Cerebellar nuclear complex (tissue), 1 donor: ENCODE data around the gene APEX1.
"Not testable (repeated sequence)": the region's sequence is repeated elsewhere in the genome, so short reads cannot be mapped to it uniquely, and the experiment has no call there.

Experiments used
- DNase-seq, 2 experiments: peaks; one replicate each; lab custom pipeline; 2025; lab: John Stamatoyannopoulos, UW

APEX1 gene

DNA sequence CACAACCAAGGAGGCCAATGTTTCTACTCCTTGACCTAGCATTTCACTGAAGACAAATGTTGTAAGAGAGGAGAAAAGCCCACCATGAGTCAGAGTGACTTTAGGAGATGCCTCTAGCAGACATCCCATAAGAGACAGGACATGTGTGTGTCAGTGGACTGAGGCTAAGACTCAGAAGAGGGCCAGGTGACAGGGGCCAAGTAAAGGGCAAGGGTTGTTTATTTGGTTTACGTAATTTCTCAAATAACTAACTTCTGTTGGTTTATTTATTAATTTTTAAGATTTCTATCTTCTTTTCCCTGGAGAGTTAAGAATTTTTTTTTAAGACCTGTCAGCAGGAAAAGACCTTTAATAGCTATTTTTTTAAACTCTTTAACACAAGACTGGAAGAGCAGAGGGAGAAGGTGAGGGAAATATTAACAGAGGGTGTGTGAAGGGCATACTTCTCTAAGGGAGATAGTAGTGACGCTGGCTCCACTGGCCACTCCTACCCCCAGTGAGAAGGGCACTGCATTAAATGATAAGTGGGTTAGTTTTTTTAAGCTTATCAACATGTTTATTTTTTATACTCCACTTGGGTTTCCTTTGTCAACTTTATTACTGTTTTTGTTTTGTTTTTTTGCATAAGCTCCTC, 17.6 kb downstream of the APEX1 start:
- no peak for DNase-seq

DNA sequence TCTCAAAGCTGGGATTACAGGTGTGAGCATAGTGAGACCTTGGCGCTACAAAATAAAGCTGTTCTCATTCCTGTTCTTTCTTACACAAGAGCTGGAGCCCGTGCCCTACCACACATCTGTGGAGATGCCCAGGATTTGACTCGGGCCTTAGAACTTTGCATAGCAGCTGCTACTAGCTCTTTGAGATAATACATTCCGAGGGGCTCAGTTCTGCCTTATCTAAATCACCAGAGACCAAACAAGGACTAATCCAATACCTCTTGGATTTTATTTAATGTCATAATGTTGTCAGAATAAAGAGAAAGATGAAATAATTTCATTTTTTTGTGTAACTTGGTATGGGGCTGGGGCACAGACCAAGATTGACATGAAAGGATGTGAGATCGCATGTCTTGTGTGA, 21.8 kb downstream of the APEX1 start:
- DNase-seq = no peak

DNA sequence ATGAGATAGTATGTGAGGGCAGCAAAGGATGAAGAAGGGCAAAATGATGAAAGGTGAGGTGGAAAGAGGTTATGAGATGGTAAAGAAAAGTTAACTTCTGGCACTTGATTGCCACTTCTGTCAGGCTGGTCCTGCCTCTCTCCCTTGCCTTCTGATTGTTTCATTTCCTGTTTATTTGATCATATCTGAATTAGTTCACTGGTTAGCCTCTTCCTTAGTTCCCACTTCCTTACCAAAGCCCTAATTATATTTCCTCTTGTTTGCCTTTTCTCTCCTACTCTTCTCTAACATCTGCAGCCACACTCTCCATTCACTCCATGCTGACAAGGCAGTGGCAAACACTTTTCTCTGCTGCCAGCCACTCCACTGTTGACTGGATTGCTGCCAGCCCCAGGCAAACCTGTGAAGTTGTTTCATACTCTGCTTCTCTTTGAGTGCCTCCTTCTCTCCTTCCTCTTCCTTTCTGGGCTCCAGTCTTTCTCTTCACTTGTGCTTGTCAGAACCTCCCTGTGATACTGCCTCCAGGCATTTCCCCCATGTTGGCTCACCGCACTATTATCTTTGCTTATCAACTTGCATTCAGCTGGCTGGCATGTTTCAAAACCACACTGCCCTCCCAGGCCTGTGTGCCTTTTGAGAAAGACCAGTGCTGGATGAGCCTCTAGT, 22.3 kb downstream of the APEX1 start:
- no peak for DNase-seq

DNA sequence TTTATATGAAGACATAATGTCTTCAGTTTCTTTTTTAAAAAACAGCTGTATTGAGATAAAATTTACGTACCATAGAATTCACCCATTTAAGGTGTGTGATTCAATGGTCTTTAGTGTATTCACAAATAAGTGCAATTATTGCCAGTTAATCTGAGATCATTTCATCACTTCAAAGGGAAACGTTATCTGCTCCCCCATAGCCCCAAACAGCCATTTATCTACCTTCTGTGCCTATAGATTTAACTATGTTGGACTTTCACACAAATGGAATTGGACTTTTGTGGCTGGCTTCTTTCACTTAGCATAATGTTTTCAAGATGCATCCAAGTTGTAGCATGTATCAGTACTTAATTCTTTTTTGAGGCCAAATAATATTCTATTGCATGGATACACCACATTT, 23.9 kb downstream of the APEX1 start:
- no peak for DNase-seq

DNA sequence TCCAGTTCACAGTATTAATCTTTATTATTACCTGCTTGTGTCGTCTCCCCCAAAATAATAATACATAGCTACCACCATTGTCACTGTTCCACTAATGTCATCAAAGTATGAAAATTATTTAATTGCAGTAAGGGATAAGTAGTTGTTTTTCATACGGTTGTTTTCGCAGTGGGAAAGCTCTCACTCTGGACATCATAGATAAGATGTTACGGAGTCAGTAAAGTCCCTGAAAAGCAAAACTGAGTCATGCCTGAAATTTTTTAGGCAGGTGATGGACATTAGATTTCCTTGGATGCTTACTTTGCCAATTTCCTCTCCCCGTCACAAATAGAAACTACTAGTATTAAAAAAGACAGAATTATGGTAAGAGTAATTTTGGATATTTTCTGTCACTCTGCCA, 27.4 kb downstream of the APEX1 start:
- no peak for DNase-seq

DNA sequence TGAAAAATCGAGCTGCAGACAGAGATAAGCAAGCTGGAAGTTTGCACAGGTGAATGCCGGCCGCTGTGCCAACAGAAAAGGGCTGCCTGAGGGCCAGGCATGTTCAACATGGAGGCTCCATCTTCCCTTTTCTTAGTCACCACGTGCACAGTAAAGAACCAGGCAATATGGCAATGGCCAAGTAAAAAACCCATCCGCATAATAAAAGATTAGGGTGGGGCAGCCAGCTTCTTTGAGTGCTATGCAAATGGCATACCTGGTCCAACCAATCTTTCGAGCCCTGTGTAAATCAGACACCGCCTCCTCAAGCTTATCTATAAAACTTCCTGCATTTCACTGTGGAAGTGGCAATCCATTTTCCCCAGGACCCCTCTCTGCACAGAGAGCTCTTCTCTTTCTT, 30.9 kb downstream of the APEX1 start:
- no peak for DNase-seq

DNA sequence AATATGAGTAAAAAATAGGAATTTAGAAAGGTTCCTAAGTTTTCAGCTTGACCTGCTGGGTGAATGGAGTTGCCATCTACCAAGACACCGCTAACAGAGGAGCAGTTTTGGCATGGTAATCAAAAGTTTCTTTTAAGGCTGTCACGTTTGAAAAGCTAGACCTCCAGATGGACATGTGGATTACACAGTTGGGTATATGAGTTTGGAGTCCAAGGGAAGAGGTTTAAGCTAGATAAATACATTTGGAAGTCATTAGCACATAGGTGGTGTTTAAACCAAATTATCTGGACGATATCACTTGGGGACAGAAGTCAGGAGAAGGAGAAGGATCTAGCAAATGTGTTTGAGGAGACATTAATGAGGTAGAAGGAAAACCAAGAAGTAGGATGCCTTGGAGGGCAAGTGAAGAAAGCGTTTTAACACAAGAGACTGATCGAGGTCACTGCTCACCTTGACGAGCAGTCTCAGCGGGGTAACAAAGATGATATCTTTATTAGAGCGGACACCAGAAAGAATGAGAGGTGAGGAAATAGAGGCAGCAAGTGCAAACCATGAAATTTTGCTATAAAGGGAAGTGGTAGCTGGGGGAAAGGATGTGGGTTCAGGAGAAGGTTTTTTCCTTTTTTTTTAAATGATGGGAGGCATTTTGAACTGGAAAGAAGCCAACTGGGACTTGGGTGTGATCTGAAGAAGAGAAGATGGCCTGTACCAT, 31.8 kb downstream of the APEX1 start:
- no peak for DNase-seq

DNA sequence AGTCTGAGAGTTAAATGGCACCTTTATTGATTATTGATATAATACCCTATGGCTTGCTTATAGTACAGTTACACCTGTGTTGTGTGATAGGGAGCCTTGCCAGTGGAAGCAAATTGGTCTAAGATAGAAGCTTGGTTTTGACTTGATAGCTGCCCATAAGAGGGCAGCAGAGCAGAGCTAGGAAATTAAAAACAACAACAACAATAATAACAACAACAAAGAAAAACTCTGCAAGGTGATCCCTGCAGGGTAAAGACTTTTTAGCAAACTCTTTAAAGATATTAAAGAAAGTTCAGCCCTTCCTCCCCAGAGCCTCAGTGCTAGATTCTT, 32.3 kb downstream of the APEX1 start:
- no peak for DNase-seq

DNA sequence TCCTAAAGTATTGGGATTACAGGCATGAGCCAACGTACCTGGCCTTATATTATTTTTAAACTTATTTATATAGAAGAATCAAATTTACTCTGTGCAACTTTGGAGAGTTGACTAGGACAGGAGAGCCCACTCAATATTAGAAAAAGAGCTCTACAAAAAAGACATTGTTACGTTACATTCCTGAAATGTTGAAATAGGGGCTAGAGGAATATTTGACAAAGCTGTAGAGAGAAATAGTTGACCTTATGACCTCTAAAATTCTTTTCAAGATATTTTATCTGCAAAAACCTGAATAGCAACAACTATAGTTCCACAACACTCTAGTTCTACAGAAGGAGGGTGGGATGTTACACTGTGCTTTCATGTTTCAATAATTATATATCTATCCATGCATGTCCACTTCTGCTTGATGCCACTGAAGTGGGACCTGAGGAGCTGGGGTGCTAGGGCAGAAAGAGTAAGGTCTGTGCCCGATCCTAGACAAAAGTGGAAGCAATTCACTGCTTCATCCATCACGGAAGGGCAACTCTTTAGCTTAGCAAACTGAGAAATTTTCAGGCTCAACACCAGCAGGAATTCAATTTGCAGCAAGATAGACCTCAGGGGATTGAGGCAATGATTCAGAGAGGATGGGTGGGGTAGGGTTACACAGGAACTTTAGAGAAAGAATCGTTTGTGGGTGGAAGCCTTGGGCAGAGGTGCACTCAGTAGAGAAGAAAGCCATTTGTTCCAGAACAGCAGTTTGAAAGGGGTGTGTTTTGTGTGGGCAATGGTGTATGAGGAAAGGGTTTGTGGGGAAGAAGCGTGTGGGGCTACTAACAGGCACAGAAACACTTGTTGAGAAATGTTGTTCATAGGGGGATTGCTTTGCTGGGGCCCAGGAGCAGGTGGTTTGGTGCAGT, 34.3 kb downstream of the APEX1 start:
- no peak for DNase-seq

DNA sequence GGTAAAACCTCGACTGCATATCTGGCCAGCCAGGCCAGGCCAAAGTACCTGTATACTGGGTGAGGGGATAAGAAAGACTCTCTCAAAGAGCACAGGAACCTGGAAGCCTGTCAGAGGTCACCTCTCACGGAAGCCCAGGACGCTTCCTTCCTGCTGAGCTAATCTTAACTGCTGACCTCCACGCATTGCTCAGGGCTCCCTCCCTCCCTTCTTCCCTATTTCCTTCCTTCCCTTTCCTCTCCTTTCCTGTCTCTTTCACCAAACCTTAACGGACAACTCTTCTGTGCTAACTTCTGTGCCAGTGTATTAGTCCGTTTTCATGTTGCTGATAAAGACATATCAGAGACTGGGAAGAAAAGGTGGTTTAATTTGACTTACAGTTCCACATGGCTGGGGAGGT, 35.5 kb downstream of the APEX1 start:
- DNase-seq = no peak

DNA sequence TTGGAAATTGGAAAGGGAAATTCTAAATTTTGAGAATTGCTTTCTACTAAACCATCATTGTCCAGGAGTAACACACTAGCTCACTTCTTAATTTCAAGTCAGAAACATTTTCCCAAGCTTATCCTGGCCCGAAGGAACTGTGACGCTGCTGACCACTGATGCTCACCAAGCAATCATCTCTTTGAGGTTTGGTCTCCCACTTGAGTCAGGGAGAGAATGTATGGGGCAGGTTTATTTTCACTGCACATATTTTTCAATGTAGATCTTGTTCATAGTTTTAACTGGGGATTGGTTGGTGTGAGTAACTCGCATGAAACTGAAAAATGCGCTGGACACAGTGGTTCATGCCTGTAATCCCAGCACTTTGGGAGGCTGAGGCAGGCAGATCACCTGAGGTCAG, 37.5 kb downstream of the APEX1 start:
- no peak for DNase-seq

DNA sequence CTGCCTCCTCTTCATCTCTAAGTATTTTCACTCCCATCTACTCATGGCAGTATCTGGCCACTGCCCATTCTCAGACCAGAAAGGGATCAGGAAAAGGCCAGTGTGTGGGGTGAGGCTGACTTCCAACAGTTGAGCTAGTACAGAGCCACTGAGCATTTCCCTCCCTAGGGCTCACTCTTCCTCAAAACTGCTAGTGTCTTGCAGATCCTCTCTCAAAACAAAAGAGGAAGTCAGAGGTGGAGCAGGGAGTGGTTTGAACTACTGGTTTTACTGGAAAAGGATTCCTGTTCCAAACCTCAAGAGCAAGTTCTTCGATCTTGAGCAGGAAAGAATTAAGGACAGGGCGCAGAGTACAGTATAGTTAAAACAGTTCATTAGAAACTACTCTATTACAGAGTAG, 38.6 kb downstream of the APEX1 start:
- DNase-seq = no peak

DNA sequence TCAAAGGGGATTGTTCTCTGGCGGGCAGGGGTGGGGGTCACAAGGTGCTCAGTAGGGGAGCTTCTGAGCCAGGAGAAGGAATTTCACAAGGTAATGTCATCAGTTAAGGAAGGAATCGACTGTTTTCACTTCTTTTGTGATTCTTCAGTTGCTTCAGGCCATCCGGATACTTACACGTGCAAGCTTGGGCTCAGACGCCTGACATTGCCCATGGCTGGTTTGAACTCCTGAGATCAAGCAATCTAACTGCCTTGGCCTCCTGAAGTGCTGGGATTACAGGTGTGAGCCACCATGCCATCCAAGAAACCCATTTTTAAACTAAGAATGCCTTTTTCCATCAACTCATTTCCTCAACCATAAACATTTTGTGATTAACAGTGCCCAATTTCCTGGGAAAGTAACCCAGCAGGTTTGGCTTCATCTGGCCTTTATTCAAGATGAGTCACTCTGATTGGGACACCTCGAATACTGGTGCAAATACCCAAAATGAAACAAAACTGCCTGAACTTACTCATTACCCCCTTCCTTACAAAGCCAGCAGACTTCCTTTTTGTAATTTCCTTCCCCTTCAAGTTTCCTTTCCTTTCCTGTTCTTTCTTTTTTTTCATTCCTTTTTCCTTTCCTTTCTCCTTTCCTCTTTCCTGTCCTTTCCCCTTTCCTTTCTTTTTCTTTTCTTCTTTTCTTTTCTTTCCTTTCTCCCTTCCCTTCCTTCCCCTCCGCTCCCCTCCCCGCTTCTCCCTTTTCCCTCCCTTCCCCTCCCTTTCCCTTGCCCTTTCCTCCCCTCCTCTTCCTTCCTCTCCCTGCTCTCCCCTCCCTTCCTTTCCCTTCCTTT, 40.1 kb downstream of the APEX1 start:
- no peak for DNase-seq

DNA sequence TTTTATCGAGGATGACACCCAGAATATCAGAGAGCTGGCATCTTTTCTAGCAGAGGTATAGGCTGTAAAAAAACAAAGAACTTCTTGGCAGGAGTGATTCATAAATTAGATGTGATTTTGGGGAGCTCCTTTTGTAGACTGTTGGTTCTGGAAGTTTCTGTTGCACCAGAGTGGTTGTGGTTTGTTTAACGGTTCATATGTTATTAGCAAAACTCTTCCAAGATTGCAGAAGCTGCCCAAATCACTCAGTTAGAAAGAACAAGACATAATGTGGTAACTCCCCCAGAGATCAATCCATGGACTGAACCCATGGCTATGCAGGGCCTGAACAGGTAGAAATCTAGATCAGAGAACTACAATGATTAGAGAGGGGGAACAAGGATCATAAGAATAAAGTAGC, 43.6 kb downstream of the APEX1 start:
- DNase-seq = no peak

DNA sequence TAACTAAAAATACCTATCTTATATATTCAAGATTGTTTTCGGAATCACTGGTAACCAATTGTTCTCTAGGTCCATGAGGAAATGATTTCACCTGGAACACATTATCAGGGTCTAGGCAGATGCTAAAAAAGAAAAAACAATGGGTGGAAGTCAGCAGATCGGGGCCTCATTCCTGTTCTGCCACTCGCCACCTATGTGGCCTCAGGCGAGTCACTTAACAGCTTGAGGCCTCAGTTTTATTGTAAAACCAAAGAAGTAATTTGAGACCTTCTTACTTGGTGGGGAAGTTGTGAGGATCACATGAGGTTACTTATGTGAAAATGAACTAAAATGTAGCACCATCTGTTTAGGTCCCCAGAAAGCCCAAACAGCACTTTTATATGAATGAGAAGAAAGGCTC, 44.1 kb downstream of the APEX1 start:
- no peak for DNase-seq

DNA sequence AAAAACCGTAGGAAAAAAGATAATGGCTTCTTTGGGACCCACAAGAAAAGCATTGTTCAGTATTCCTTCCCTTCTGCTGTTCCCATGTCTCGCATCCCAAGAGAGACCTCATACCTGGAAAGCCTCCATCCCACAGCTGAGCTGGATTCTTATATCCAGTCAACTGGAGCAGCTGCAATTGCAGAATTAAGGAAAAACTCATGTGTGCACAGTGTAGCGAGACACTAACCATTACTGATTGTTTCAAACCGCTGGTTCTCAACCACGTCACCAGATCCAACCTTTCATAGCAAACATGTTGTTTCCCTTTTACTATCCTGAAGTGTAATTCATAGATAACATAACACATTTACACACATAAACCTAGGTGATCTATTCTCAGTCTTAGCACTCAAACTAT, 44.9 kb downstream of the APEX1 start:
- no peak for DNase-seq

DNA sequence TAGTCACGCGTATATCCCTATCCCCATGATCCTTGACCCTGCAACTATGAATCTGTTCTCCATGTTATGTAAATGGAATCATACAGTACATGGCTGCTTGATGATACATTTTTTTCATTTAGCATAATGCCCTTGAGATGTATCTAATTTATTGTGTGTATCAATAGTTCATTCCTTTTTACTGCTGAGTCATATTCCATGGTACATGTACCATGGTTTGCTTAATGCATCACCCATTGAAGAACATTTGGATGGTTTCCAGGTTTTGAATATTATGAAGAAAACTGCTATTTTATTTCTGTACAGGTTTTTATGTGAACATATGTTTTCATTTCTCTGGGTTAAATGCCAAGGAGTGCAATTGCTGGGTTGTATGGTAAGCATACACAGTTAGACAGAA, 46.3 kb downstream of the APEX1 start:
- DNase-seq = no peak

DNA sequence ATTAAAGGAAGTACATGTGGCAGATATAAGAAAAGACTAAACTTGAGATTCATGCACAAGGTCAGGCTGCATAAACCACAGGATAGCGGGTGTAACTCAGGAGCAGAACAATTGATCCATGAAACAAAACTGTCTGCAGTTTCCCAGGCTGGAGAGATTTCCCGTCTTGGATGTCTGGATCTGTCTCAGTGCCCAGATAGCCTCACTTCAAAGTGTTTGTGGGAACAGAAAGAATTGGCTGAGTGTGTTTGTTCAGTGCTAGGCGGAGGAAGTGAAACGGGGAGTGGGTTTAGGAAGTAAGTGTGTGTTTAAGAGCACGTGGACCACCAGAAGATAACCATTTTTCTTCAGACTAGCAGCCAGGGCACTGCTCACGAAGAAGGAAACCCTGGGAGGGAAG, 48.9 kb downstream of the APEX1 start:
- DNase-seq = no peak

DNA sequence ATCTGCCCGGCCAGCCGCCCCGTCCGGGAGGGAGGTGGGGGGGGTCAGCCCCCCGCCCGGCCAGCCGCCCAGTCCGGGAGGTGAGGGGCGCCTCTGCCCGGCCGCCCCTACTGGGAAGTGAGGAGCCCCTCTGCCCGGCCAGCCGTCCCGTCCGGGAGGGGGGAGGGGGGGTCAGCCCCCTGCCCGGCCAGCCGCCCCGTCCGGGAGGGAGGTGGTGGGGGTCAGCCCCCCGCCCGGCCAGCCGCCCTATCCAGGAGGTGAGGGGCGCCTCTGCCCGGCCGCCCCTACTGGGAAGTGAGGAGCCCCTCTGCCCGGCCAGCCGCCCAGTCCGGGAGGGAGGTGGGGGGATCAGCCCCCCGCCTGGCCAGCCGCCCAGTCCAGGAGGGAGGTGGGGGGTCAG, 51.2 kb downstream of the APEX1 start:
- not testable (repeated sequence) for DNase-seq

DNA sequence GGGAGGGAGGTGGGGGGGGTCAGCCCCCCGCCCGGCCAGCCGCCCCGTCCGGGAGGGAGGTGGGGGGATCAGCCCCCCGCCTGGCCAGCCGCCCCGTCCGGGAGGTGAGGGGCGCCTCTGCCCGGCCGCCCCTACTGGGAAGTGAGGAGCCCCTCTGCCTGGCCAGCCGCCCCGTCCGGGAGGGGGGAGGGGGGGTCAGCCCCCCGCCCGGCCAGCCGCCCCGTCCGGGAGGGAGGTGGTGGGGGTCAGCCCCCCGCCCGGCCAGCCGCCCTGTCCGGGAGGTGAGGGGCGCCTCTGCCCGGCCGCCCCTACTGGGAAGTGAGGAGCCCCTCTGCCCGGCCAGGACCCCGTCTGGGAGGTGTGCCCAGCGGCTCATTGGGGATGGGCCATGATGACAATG, 51.7 kb downstream of the APEX1 start:
- not testable (repeated sequence) for DNase-seq
